Ovary (tissue), 9 donors: Measurements from ENCODE around the gene IFIT5. TPM values are rescaled to one million over a fixed set of nuclear protein-coding genes. Genes with fewer than 3 reads are reported as not detected.
"Not testable (repeated sequence)": the region's sequence is repeated elsewhere in the genome, so short reads cannot be mapped to it uniquely, and the experiment has no call there.

Source experiments
- DNase-seq, 5 donors: peaks; one replicate each; pipeline ENCODE4 v3.0.0-alpha.2; 2019 to 2020
- H3K27ac ChIP-seq, 2 donors: fragments of 200-600 bp; one replicate each; pipeline versions ENCODE4 v1.5.1 to v1.8.0; 2019 to 2022
- H3K27me3 ChIP-seq: fragments of 200-600 bp; one replicate; pipeline ENCODE4 v1.8.0; 2022
- H3K36me3 ChIP-seq: fragments of 200-600 bp; sonication (generic); one replicate; pipeline ENCODE4 v1.5.1; 2019
- H3K4me1 ChIP-seq: one replicate; pipeline ENCODE4 v1.8.1; 2013; ENCODE audit warnings: mild to moderate bottlenecking, moderate library complexity; ENCODE audit not compliant: insufficient read depth
- H3K4me3 ChIP-seq: fragments of 200-600 bp; sonication (generic); one replicate; pipeline ENCODE4 v1.5.1; 2017
- H3K9me3 ChIP-seq, 2 donors: fragments of 200-600 bp in 1 of 2; sonication (generic) in 1 of 2; one replicate each; pipeline versions ENCODE4 v1.5.1 to v1.8.1; 2013 to 2019; ENCODE audit warnings: mild to moderate bottlenecking in 1 of 2, moderate library complexity in 1 of 2
- EP300 ChIP-seq: sonication (generic); formaldehyde crosslinking; IDR thresholded peaks from one replicate; pipeline ENCODE4 v1.6.1; 2017; ENCODE audit warnings: antibody characterized with exemption
- POLR2A ChIP-seq: fragments of 450-650 bp; IDR thresholded peaks from one replicate; pipeline ENCODE4 v1.6.1; 2017; ENCODE audit warnings: antibody characterized with exemption, mild to moderate bottlenecking, moderate library complexity
- WGBS, 3 donors: extraction: QIAGEN DNeasy Blood & Tissue Kit in 1 of 3; methylation state at CpG; one replicate each; pipeline versions ENCODE4 v1.1.5 to v1.1.7; 2013 to 2017; 5-methylcytosine and 5-hydroxymethylcytosine counted together
- intact Hi-C, 4 donors: fragments of 100-400 bp; cut with DNase I; formaldehyde crosslinking; loops; one replicate each; pipeline versions ENCODE4 v1.11.0 to v1.15.1; 2022 to 2023
- polyA plus RNA-seq, 2 donors: library from polyadenylated mRNA; stranded (reverse); fragments of 200-250 nt in 1 of 2; fragments of 350-450 nt in 1 of 2; fragmentation: Illumina TruSeq in 1 of 2; extraction: RNeasy Lipid Tissue Mini Kit (QIAGEN cat#74804) in 1 of 2; gene quantifications; one replicate each; pipeline ENCODE4 v1.2.3, GENCODE V29; 2013 to 2014
- total RNA-seq, 7 donors: library from RNA; depleted of rRNA in 2 of 7; stranded (reverse); fragments of >200 nt in 2 of 7; fragmentation: NEBNext Ultra II Directional in 3 of 7; extraction: Animal tissue kit (Norgen Biotek cat#: 25700) in 3 of 7; gene quantifications; one replicate each; pipeline versions ENCODE4 v1.1.0 to v1.2.4, GENCODE V29; 2016 to 2023
- TF ChIP-seq, protein P1 (sequence below), 3 donors: fragments of 450-650 bp in 2 of 3; fragments of 200-600 bp in 1 of 3; IDR thresholded peaks; one replicate each; pipeline versions ENCODE4 v1.5.1 to v1.8.0; 2016 to 2022; ENCODE audit warnings: antibody characterized with exemption in 3 of 3, mild to moderate bottlenecking in 1 of 3
- donor health status: DM: no; HTN: no; CAD: no; lungs with moderate emphysema.
- donor health status: DM: no; HTN: no; CAD: no.
- donor health status: Bipolar disorder and iron deficiency.
- donor health status: DM: yes; HTN: yes; CAD: no.
- donor health status: DM: no; HTN: no; CAD: no.
- donor health status: DM: yes; HTN: yes; CAD: no.

Gene IFIT5
- total and polyA plus RNA-seq, 9 donors, result 8.7 to 22.0 (median 16.7) TPM

DNA sequence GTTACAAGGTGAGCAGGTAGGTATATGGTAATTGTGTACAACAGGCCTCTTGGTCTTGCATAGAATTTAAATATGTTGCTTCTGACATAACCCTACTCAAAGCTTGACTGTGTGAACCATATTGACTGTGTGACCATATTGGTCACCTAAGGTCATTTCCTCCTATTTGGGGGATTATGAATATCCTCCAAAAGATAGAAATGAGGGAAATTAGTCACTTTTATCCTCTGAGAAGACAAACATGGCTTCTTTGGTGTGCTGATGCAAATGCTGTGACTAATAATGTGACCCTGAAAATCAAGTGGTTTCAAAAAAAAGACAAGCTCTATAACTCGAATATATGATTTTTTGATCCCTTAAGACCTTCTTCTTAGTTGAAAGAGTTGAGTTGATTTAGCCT is 27.9 kb downstream of the IFIT5 start:
- H3K9me3 ChIP-seq, result peaks cover 0 to 4% of the 10 kb centered on the region in 2 donors
- TF ChIP-seq EP300 (no peak), POLR2A (no peak)
- TF ChIP-seq, protein P1, sequence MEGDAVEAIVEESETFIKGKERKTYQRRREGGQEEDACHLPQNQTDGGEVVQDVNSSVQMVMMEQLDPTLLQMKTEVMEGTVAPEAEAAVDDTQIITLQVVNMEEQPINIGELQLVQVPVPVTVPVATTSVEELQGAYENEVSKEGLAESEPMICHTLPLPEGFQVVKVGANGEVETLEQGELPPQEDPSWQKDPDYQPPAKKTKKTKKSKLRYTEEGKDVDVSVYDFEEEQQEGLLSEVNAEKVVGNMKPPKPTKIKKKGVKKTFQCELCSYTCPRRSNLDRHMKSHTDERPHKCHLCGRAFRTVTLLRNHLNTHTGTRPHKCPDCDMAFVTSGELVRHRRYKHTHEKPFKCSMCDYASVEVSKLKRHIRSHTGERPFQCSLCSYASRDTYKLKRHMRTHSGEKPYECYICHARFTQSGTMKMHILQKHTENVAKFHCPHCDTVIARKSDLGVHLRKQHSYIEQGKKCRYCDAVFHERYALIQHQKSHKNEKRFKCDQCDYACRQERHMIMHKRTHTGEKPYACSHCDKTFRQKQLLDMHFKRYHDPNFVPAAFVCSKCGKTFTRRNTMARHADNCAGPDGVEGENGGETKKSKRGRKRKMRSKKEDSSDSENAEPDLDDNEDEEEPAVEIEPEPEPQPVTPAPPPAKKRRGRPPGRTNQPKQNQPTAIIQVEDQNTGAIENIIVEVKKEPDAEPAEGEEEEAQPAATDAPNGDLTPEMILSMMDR (IDR thresholded peaks at IDR 0.05), result no peak
- intact Hi-C loops, result loop anchor here in 1 of 4 donors (2.0 kb wide), 1 partner anchor 117 kb away; no protein-coding TSS in a partner anchor
- H3K36me3 ChIP-seq, result no peaks in the 10 kb centered on the region
- no peaks in the 10 kb centered on the region for H3K4me1 ChIP-seq
- no peak overlapping the region for H3K27ac ChIP-seq
- no peak for DNase-seq
- H3K27me3 ChIP-seq, result no peaks in the 10 kb centered on the region
- no peak overlapping the region for H3K4me3 ChIP-seq
- 68 to 83% (median 80%) methylated on average over 1 of the region's 1 CpG for WGBS, 3 donors

- DNase-seq, intact Hi-C loops, H3K36me3 ChIP-seq, H3K4me1 ChIP-seq, H3K27me3 ChIP-seq, H3K4me3 ChIP-seq, H3K9me3 ChIP-seq, H3K27ac ChIP-seq: not testable (repeated sequence)
- WGBS, 3 donors, result 93 to 94% (median 93%) methylated on average over 7 of the region's 7 CpGs
Observed at GRCh38 chr10:89444819-89445218, 30.5 kb downstream of the IFIT5 start.

- H3K27me3 ChIP-seq, result no peaks in the 10 kb centered on the region
- 62 to 72% (median 69%) methylated on average over 2 of the region's 2 CpGs for WGBS, 3 donors
- no peaks in the 10 kb centered on the region for H3K9me3 ChIP-seq
- H3K36me3 ChIP-seq, result no peaks in the 10 kb centered on the region
- DNase-seq, result no peak
- intact Hi-C loops, result no loop called here
- H3K4me3 ChIP-seq, result no peak overlapping the region
- TF ChIP-seq POLR2A, result no peak
- TF ChIP-seq, protein P1 (IDR thresholded peaks at IDR 0.05), result no peak
- no peak for TF ChIP-seq EP300
- H3K27ac ChIP-seq, result no peak overlapping the region
- H3K4me1 ChIP-seq, result no peaks in the 10 kb centered on the region
Observed at GRCh38 chr10:89450901-89451300, 36.5 kb downstream of the IFIT5 start.

- Histone ChIP-seq H3K27ac (no peak overlapping the region), H3K4me3 (no peak overlapping the region), H3K36me3 (no peaks in the 10 kb centered on the region), H3K9me3 (no peaks in the 10 kb centered on the region), H3K4me1 (no peaks in the 10 kb centered on the region), H3K27me3 (no peaks in the 10 kb centered on the region)
- 67 to 79% (median 79%) methylated on average over 1 of the region's 1 CpG for WGBS, 3 donors
- TF ChIP-seq, protein P1 (IDR thresholded peaks at IDR 0.05), result no peak
- TF ChIP-seq POLR2A, result no peak
- intact Hi-C loops, result no loop called here
- DNase-seq, result no peak
Observed at GRCh38 chr10:89452193-89452592, 37.8 kb downstream of the IFIT5 start.

DNA sequence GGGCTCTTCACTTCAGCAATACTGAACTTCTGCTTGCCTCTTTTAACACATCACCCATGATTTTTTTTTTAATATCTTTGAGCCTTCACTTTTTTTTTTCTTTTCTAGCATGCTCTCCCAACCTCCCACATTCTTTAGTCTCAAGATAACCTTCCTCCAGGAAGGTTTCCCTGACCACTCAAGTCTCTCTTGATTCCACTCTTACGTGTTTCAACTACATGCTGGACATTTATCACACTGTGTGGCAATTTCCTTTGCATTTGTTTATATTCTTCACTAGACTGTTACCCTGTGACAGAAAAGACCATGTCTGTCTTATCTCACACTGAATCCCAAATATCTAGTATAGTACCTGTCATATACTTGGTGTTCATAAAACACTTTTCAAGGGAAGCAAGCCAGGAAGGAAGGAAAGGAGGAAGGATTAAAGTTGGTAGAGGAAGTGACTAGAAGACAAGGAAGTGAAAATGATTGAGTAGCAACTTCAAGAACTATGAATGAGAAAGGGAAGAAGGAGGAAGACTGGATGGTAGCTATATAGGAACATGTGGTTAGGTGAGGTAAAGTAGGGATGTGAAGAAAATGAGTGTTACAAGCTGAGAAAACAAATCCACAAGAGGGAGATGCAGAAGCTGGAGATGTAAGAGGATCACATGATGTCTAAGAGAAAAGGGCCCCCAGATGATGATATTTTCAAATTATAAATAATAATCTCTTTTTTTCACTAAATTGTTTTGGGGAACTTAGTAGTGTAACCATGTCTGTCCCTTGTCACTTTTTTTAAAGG is 40.4 kb downstream of the IFIT5 start:
- Histone ChIP-seq H3K27ac (no peak overlapping the region), H3K4me3 (no peak overlapping the region), H3K4me1 (no peaks in the 10 kb centered on the region), H3K27me3 (no peaks in the 10 kb centered on the region), H3K36me3 (no peaks in the 10 kb centered on the region), H3K9me3 (no peaks in the 10 kb centered on the region)
- no peak for DNase-seq
- TF ChIP-seq EP300, result no peak
- no peak for TF ChIP-seq POLR2A
- TF ChIP-seq, protein P1 (IDR thresholded peaks at IDR 0.05), result no peak
- WGBS, 3 donors, result 70 to 85% (median 76%) methylated on average over 1 of the region's 1 CpG
- intact Hi-C loops, result no loop called here
